ENCODE measurements around the gene ACE. TPM values are rescaled to one million over a fixed set of nuclear protein-coding genes. Genes with fewer than 3 reads are reported as not detected.

ACE gene
- total and polyA plus RNA-seq, 2 donors from 2014 or later: 4.3 to 12.9 TPM

GRCh38 chr17:63434951-63435571 is 41.8 kb upstream of the ACE start:
- Histone ChIP-seq H3K4me3 (ENCODE audit: low read length in 3 of 3) (no peak overlapping the region), H3K27ac (ENCODE audit: low read depth in 2 of 2, low read length in 2 of 2) (peak overlapping the region in 1 of 2 donors; percentile 27), H3K27me3 (ENCODE audit: control insufficient read depth, insufficient read depth, low read length) (no peaks in the 10 kb centered on the region), H3K36me3 (ENCODE audit: control insufficient read depth in 2 of 3, insufficient read depth in 3 of 3, low read length in 3 of 3) (no peaks in the 10 kb centered on the region), H3K9me3 (ENCODE audit: control insufficient read depth in 2 of 3, insufficient read depth in 1 of 3, low read length in 3 of 3) (no peaks in the 10 kb centered on the region), H3K4me1 (ENCODE audit: control insufficient read depth in 2 of 3, insufficient read depth in 2 of 3, low read depth in 1 of 3, low read length in 3 of 3) (peaks cover 0 to 3% (median 0%) of the 10 kb centered on the region in 3 donors), H3K9ac (ENCODE audit: low read length in 3 of 3) (no peak overlapping the region)
- FAIRE-seq (no peak), DNase-seq (peak in 2 of 5 donors; percentile 43 to 89)
- intact Hi-C loops (cut with DNase I): no loop called here
- TF ChIP-seq CTCF (IDR thresholded peaks at IDR 0.05; ENCODE audit: borderline replicate concordance, extremely low read depth, insufficient read depth): no peak

GRCh38 chr17:63435681-63436522 is 41.0 kb upstream of the ACE start:
- Histone ChIP-seq H3K36me3 (ENCODE audit: control insufficient read depth in 2 of 3, insufficient read depth in 3 of 3, low read length in 3 of 3) (no peaks in the 10 kb centered on the region), H3K9me3 (ENCODE audit: control insufficient read depth in 2 of 3, insufficient read depth in 1 of 3, low read length in 3 of 3) (no peaks in the 10 kb centered on the region), H3K27me3 (ENCODE audit: control insufficient read depth, insufficient read depth, low read length) (no peaks in the 10 kb centered on the region), H3K9ac (ENCODE audit: low read length in 3 of 3) (no peak overlapping the region), H3K4me1 (ENCODE audit: control insufficient read depth in 2 of 3, insufficient read depth in 2 of 3, low read depth in 1 of 3, low read length in 3 of 3) (peaks cover 0 to 5% (median 0%) of the 10 kb centered on the region in 3 donors), H3K27ac (ENCODE audit: low read depth in 2 of 2, low read length in 2 of 2) (no peak overlapping the region), H3K4me3 (ENCODE audit: low read length in 3 of 3) (no peak overlapping the region)
- DNase-seq (peak in 2 of 5 donors; percentile 41 to 82), FAIRE-seq (no peak)
- no peak for TF ChIP-seq CTCF (IDR thresholded peaks at IDR 0.05; ENCODE audit: borderline replicate concordance, extremely low read depth, insufficient read depth)
- intact Hi-C loops (cut with DNase I): no loop called here

- DNase-seq: peak in 1 of 5 donors; percentile 55
- H3K4me3 ChIP-seq (ENCODE audit: low read length in 3 of 3): no peak overlapping the region
- H3K9me3 ChIP-seq (ENCODE audit: control insufficient read depth in 2 of 3, insufficient read depth in 1 of 3, low read length in 3 of 3): no peaks in the 10 kb centered on the region
- H3K27me3 ChIP-seq (ENCODE audit: control insufficient read depth, insufficient read depth, low read length): no peaks in the 10 kb centered on the region
- no peaks in the 10 kb centered on the region for H3K36me3 ChIP-seq (ENCODE audit: control insufficient read depth in 2 of 3, insufficient read depth in 3 of 3, low read length in 3 of 3)
- no peak overlapping the region for H3K9ac ChIP-seq (ENCODE audit: low read length in 3 of 3)
- H3K4me1 ChIP-seq (ENCODE audit: control insufficient read depth in 2 of 3, insufficient read depth in 2 of 3, low read depth in 1 of 3, low read length in 3 of 3): peaks cover 0 to 5% (median 0%) of the 10 kb centered on the region in 3 donors
- intact Hi-C loops (cut with DNase I): no loop called here
- TF ChIP-seq CTCF (IDR thresholded peaks at IDR 0.05; ENCODE audit: borderline replicate concordance, extremely low read depth, insufficient read depth): no peak
- FAIRE-seq: no peak
- no peak overlapping the region for H3K27ac ChIP-seq (ENCODE audit: low read depth in 2 of 2, low read length in 2 of 2)
These were observed 40.2 kb upstream of the ACE start for GRCh38 chr17:63436523-63437110.

Data from kidney (tissue), 14 donors.